SH-SY5Y (cell line): ENCODE measurements around the gene AK5.

Source experiments
- GATA2 ChIP-seq: IDR thresholded peaks from 2 replicates; pipeline ENCODE4 v1.6.1; 2011; ENCODE audit warnings: mild to moderate bottlenecking, low read depth, low read length
- GATA3 ChIP-seq: IDR thresholded peaks from 2 replicates; pipeline ENCODE4 v1.6.1; 2011; ENCODE audit warnings: low read depth, mild to moderate bottlenecking, low read length, moderate library complexity

Gene AK5

DNA sequence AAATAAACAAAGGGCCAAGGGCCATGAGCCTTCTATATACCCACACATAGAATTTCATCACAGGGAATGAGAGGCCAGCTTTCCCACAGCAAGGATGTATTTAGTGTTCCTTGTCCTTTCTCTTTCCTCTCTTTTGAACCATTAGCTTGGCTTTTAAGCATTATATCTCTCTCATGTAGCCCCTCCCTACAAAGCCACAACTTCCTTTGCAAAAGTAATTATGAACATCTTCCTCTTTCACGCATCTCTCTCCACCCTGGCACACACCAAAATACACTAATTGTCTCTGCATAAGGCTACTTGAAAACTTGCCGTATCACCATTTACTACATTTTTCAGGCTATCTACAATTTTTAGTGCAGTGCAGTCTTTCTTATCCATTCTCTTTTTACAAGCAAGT lies 1.9 kb upstream of the AK5 start:
- TF ChIP-seq GATA3 (no peak), GATA2 (no peak)

DNA sequence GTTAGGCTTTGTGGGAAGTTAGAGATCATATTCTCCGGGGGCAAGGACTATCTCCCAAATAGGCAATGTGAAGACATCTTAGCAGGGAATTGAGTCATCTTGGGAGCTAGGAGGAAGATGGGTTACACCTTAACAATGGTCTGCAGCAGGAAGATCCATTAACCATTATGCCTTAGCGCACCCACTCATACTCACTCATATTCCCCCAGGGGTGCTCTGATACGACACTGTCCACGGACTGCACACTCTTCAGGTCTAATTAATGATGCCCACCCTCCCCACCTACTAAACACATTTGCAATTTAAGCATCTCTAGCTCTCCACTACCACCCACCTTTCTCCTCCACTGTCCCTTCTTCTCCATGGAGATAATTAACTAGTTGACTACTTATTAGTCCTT lies 857 bp upstream of the AK5 start:
- TF ChIP-seq GATA2 (no peak), GATA3 (no peak)

DNA sequence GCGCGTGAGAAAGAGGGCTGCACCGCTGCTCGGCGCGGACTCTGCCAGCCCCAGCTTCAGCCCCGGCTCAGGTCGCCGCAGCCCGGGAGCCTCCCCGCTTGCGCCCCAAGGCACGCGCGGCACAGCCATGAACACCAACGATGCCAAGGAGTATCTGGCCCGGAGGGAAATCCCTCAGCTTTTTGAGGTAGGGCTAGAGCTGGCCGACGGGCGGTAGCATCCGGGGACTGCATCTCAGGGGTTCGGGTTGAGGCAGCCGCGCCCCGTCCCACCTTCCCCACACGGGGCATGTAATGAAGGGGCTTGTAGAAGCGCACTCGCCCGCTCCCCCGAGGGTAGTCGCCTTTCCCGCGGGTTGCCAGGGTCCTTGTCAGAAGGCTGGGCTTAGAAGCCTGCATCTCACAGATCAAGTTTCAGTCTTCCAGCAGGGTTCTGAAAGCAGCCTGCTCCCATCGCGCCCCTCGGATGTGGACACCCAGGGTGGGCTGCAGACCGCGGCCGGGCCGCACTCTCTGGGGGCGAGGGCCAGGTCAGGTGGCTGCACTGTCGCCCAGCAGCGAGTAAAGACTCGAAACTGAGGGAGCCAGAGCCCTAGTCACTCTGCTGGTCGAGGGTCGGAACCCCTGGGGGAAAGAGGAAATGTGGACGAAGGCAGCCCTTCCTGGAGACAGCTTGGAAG lies 507 bp downstream of the AK5 start:
- TF ChIP-seq GATA3 (no peak), GATA2 (no peak)

DNA sequence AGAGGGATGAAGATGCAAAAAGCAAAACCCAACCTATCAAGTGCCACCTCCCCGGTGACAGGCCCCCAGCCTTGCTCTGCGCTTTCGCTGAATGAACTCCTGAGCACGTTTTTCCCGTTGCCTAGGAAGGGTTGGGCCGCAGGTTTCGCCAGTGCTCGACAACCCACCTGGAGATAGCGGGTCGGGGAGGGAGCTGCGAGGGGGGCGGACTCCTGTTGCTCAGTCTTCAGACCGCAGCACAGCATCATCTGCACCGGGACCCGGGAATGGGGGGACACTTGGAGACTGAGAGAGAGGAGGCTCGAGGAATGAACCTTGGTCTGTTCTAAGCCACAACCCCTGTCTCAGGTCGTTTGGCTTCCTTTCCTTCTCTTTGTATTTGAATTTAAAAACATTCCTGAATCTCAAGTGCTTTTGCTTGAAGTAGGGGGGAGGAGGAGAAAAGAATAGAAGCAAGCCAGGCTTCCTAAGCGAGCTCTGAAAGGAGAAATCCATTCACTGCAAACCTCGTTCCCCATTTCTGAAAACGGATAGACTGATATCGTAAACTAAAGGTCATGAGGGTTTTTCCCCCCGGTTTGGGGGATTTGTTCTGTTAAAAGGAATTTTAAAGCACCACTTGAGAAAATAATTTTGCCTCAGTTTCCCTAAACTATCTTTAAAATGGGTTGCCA lies 1.2 kb downstream of the AK5 start:
- no peak for TF ChIP-seq GATA2
- no peak for TF ChIP-seq GATA3

DNA sequence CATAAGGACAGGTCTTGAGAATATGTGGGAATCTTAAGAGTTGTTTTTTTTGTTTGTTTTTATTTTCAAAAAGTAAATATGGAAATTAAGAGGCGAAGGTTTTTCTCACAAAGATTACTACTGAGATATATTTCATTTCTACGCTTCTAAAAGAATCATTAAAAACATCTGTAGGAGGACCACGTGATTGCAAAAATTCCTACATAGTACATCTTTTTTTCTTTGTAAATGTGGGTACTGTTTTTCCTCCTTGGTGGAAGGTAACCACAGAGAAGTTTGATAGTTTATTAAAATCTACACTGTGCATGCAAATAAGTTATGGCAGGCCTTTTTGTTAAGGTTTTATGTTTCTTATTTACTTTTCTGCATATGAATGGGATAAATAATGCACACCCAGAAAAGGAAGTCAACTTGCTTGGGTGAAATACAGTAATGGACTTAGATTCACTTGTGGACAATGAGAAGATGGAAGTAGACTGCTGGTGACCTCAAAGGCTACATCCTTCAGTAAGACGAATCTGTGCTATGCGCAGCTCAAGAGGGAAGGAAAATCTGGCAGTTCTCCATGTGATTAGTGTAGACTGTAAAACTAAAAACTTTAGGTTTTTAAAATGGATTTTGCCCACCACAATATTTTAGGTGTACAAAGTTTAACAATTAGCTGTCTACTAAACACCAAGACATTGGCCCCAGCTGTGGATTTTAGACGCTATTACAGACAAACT lies 2.0 kb downstream of the AK5 start:
- TF ChIP-seq GATA2: no peak
- no peak for TF ChIP-seq GATA3

DNA sequence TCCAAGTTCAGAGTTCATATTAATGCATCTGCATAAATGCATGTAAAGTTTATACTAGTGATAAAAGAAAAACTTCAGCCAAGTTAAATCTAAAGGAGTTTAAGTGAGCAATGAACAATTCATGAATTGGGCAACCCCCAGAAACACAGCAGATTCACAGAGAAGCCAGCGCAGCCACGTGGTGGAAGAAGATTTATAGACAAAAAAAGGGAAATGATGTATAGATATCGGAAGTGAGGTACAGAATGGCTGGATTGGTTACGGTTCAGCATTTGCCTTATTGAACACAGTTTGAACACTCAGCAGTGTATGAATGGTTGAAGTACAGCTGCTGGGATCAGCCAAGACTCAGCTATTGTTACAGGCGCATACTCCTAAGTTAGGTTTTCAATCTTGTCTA lies 5.7 kb downstream of the AK5 start:
- no peak for TF ChIP-seq GATA2
- TF ChIP-seq GATA3: no peak

DNA sequence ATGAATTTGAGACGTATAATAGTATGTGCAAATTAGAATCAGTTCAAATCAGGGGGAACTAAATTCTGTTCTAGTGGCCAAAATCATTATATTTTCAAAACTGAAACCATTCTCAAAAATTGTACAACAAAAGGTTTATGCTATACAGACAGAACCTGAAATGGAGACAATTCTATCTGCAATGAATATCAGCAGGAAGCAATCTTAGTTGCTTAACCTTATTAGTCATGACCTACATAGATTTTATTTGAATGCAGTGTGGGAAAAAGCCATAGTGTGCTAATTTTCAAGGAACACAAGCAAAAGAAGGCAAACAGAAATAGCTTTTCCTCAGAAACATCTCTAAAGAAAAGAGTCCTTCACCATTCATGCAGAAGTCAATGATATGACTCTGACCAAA lies 6.5 kb downstream of the AK5 start:
- TF ChIP-seq GATA2 (no peak), GATA3 (no peak)

DNA sequence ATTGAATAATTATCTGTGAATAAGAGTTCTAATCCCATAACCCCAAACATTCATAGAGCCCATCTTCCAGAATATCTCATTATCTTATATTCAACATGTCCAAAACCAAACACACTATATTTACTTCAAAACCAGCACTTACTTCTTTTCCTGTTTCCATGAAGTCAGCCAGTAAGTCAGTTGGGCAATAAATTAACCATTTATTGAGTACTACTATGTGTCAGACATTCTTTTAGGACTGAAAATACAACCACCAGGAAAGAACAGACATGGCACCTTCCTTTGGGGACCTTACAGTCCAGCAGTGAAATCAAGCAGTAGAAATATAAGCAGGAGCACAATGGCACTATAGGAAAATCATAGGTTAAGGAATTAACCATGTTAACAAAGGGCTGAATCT lies 8.8 kb downstream of the AK5 start:
- TF ChIP-seq GATA3 (no peak), GATA2 (no peak)

DNA sequence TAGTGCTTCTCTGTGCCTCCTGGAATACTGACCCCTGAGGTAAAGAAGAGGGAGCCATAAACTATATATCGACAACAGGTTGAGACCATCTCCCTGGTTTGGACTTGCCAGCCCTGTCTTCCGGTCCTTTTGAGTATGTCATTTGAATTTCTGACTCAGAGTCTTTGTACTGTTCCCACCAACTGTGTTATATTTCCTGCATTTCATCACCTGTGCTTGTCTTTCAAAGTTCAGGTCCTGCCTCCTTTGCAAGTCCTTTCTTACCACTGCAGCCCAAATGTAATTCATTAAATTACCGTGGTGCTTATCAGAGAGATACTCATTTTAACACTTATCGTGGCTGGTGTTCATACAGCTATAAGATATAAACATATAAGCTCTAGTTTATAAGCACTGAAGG lies 10.7 kb downstream of the AK5 start:
- no peak for TF ChIP-seq GATA2
- TF ChIP-seq GATA3: no peak

DNA sequence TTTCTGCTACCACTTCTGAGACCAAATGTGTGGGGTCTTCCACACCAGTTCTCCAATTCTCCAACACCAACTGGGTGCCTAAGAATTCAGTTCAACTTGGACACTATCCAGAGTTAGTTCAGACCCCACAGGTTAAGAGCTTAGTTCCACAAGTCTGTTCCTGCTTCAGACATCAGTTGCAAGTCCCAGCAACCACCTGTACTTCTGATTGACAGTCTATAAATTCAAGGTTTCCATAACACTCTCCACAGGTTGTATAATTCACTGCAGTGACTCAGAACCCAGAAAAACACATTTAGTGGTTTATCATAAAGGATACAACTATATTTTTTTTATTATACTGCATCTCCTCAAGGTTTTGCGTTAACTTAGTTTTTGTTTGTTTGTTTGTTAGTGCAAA lies 18.7 kb downstream of the AK5 start:
- no peak for TF ChIP-seq GATA2
- TF ChIP-seq GATA3: no peak

DNA sequence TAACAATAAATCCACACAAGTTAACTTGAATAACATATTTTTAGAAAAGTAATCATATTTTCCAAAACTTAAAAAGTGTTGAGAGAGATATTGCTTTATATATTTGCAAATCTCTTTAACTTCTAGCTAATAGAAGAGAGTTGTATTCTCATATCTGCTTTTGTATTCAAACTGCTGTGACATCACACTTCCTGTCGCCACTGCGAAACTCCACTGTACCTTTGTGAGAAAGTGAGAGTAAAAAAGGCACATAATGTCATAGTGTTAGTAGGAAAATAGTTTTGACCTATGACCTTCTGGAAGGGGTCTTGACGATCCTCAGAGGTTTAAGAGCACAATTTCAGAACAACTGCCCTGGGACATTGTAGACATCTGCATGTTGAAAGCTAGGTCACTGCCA lies 21.6 kb downstream of the AK5 start:
- TF ChIP-seq GATA3 (no peak), GATA2 (no peak)

DNA sequence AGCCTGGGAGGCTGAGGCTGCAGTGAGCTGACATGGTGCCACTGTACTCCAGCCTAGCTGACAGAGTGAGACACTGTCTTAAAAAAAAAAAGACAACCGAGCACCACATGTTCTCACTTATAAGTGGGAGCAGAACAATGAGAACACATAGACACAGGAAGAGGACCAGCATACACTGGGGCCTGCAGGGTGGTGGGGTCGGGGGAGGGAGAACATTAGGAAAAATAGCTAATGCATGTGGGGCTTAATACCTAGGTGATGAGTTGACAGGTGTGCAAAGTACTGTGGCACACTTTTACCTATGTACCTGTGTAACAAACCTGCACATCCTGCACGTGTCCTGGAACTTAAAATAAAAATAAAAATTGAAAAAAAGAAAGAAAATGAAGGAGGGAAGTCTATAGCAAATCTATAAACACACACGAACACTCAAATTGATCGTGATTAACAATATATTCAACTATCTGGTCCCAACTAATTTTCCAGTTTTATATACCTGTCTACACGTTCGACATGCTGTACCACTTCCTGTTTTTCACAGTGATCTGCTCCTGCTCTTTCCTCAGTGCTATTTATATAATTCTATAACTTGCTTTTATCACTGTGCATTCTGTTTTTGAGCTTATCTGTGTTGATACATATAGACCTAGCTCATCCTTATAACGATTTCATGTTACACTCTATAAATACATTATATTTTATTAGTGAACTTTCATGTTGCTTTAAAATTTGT lies 27.2 kb downstream of the AK5 start:
- TF ChIP-seq GATA2 (no peak), GATA3 (no peak)

DNA sequence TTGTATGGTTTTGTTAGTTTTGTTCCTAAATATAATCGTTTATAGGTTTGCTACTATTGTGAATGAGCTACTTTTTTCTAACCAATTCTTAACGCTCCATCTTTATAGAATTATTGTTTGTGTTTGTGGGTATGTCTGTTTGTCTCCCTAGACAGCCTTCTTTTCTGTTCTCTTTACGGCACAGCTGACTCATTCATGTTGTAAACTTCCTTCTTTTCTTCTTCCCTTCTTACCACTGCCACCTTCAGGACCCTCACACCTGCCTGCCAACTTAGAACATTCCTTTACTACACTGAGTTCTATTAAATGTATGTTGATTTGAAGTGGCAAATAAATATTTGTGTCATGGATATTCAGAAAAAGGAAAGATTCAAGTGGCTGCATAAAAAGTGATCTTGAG lies 29.1 kb downstream of the AK5 start:
- TF ChIP-seq GATA3 (no peak), GATA2 (no peak)

DNA sequence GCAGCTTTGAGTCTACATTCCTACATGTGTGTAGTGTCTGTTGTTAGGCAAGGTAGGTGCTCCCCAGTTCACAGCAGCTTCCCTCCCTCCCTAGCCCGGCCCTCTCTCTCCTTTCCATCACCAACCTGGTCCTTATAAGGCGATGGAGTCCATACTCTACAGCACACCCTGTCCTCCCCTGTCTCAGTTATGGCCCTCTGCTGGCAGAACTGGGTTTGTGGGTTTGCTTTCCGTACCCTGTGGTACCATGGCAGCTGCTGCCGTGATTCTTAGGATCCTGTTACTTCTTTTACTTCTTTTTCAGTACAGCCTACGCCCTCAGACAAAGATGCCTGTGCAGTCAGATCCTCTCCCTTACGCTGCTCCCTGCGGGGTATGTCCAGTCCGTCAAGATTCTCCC lies 31.7 kb downstream of the AK5 start:
- no peak for TF ChIP-seq GATA3
- no peak for TF ChIP-seq GATA2
